Stimulated activated CD8-positive, alpha-beta memory T cell treated with anti-CD3 and anti-CD28 coated beads, Interleukin-7, amount 100 ng/mL, for 24 hours (primary cell): ENCODE measurements around the gene DPY19L1.
"Not testable (repeated sequence)": the region's sequence is repeated elsewhere in the genome, so short reads cannot be mapped to it uniquely, and the experiment has no call there.

Experiments used
- DNase-seq: peaks from one replicate; pipeline ENCODE4 v3.0.0-alpha.2; 2020; ENCODE audit warnings: low read depth

Gene DPY19L1

GRCh38 chr7:34918198-34918861 is 119.0 kb downstream of the DPY19L1 start:
- not testable (repeated sequence) for DNase-seq

- DNase-seq, result not testable (repeated sequence)
Observed at GRCh38 chr7:34917515-34917914, 119.8 kb downstream of the DPY19L1 start.

GRCh38 chr7:34916267-34916666 is 121.0 kb downstream of the DPY19L1 start:
- DNase-seq, result no peak

GRCh38 chr7:34912236-34912635 is 125.0 kb downstream of the DPY19L1 start:
- DNase-seq, result no peak

- not testable (repeated sequence) for DNase-seq
Observed at GRCh38 chr7:34906266-34906850, 130.9 kb downstream of the DPY19L1 start.

GRCh38 chr7:34904987-34905386 is 132.3 kb downstream of the DPY19L1 start:
- no peak for DNase-seq

GRCh38 chr7:34903921-34904320 is 133.4 kb downstream of the DPY19L1 start:
- not testable (repeated sequence) for DNase-seq

GRCh38 chr7:34902182-34902581 is 135.1 kb downstream of the DPY19L1 start:
- DNase-seq, result no peak

GRCh38 chr7:34900891-34901513 is 136.3 kb downstream of the DPY19L1 start:
- no peak for DNase-seq

- no peak for DNase-seq
Observed at GRCh38 chr7:34895202-34895601, 142.1 kb downstream of the DPY19L1 start.

- no peak for DNase-seq
Observed at GRCh38 chr7:34889951-34890350, 147.3 kb downstream of the DPY19L1 start.

GRCh38 chr7:34886856-34887255 is 150.4 kb downstream of the DPY19L1 start:
- no peak for DNase-seq

- not testable (repeated sequence) for DNase-seq
Observed at GRCh38 chr7:34883855-34884254, 153.4 kb downstream of the DPY19L1 start.

GRCh38 chr7:34879871-34880270 is 157.4 kb downstream of the DPY19L1 start:
- DNase-seq, result no peak

- not testable (repeated sequence) for DNase-seq
Observed at GRCh38 chr7:34878944-34879735, 158.1 kb downstream of the DPY19L1 start.
